HUES6 (cell line): ENCODE measurements around the gene LAMA2.

Source experiments
- H3K27ac ChIP-seq: 2 replicates; pipeline ENCODE4 v1.7.0; 2013; ENCODE audit warnings: low read depth, mild to moderate bottlenecking, low read length, inconsistent platforms
- H3K27me3 ChIP-seq: 2 replicates; pipeline ENCODE4 v1.6.1; 2013; ENCODE audit warnings: low read length; ENCODE audit not compliant: control insufficient read depth, insufficient read depth
- H3K36me3 ChIP-seq: 2 replicates; pipeline ENCODE4 v1.6.1; 2013; ENCODE audit warnings: low read length; ENCODE audit not compliant: control insufficient read depth, insufficient read depth
- H3K4me1 ChIP-seq: 2 replicates; pipeline ENCODE4 v1.6.1; 2013; ENCODE audit warnings: low read length; ENCODE audit not compliant: control insufficient read depth, insufficient read depth
- H3K4me3 ChIP-seq: 2 replicates; pipeline ENCODE4 v1.5.1; 2013; ENCODE audit warnings: low read depth, low read length
- H3K9ac ChIP-seq: one replicate; pipeline ENCODE4 v1.6.1; 2013; ENCODE audit warnings: mild to moderate bottlenecking, low read length
- H3K9me3 ChIP-seq: 2 replicates; pipeline ENCODE4 v1.6.1; 2013; ENCODE audit warnings: low read depth, low read length; ENCODE audit not compliant: control insufficient read depth, insufficient read depth

Gene LAMA2

GRCh38 chr6:129120856-129121638, 238.1 kb downstream of the LAMA2 start:
- no peaks in the 10 kb centered on the region for H3K27me3 ChIP-seq
- no peaks in the 10 kb centered on the region; the same call in 1 of the 2 replicates for H3K4me1 ChIP-seq
- no peak overlapping the region for H3K27ac ChIP-seq
- no peak overlapping the region for H3K4me3 ChIP-seq
- no peaks in the 10 kb centered on the region for H3K9me3 ChIP-seq
- no peaks in the 10 kb centered on the region for H3K36me3 ChIP-seq
- no peak overlapping the region for H3K9ac ChIP-seq

GRCh38 chr6:129124347-129124746, 241.4 kb downstream of the LAMA2 start:
- Histone ChIP-seq H3K4me1 (no peaks in the 10 kb centered on the region; the same call in 1 of the 2 replicates), H3K36me3 (no peaks in the 10 kb centered on the region), H3K9me3 (no peaks in the 10 kb centered on the region), H3K27ac (no peak overlapping the region), H3K9ac (no peak overlapping the region), H3K27me3 (no peaks in the 10 kb centered on the region), H3K4me3 (no peak overlapping the region)

GRCh38 chr6:129130106-129130505, 247.2 kb downstream of the LAMA2 start:
- no peaks in the 10 kb centered on the region for H3K4me1 ChIP-seq
- H3K27ac ChIP-seq, result no peak overlapping the region
- no peaks in the 10 kb centered on the region for H3K27me3 ChIP-seq
- no peaks in the 10 kb centered on the region for H3K9me3 ChIP-seq
- no peak overlapping the region for H3K4me3 ChIP-seq
- no peaks in the 10 kb centered on the region for H3K36me3 ChIP-seq
- no peak overlapping the region for H3K9ac ChIP-seq

- Histone ChIP-seq H3K36me3 (no peaks in the 10 kb centered on the region), H3K27ac (no peak overlapping the region), H3K4me1 (no peaks in the 10 kb centered on the region), H3K4me3 (no peak overlapping the region), H3K27me3 (no peaks in the 10 kb centered on the region), H3K9me3 (no peaks in the 10 kb centered on the region), H3K9ac (no peak overlapping the region)
Measured at GRCh38 chr6:129130959-129131681, 248.2 kb downstream of the LAMA2 start.

GRCh38 chr6:129133770-129134192, 250.8 kb downstream of the LAMA2 start:
- no peak overlapping the region for H3K27ac ChIP-seq
- H3K9ac ChIP-seq, result no peak overlapping the region
- no peak overlapping the region for H3K4me3 ChIP-seq
- no peaks in the 10 kb centered on the region for H3K4me1 ChIP-seq
- no peaks in the 10 kb centered on the region for H3K9me3 ChIP-seq
- H3K27me3 ChIP-seq, result no peaks in the 10 kb centered on the region
- H3K36me3 ChIP-seq, result no peaks in the 10 kb centered on the region

GRCh38 chr6:129134535-129134934, 251.6 kb downstream of the LAMA2 start:
- no peak overlapping the region for H3K4me3 ChIP-seq
- no peaks in the 10 kb centered on the region for H3K4me1 ChIP-seq
- no peaks in the 10 kb centered on the region for H3K27me3 ChIP-seq
- no peak overlapping the region for H3K9ac ChIP-seq
- H3K36me3 ChIP-seq, result no peaks in the 10 kb centered on the region
- H3K27ac ChIP-seq, result no peak overlapping the region
- H3K9me3 ChIP-seq, result no peaks in the 10 kb centered on the region

GRCh38 chr6:129135451-129135850, 252.5 kb downstream of the LAMA2 start:
- Histone ChIP-seq H3K4me1 (no peaks in the 10 kb centered on the region), H3K27me3 (no peaks in the 10 kb centered on the region), H3K9me3 (no peaks in the 10 kb centered on the region), H3K4me3 (no peak overlapping the region), H3K27ac (no peak overlapping the region), H3K9ac (no peak overlapping the region), H3K36me3 (no peaks in the 10 kb centered on the region)

GRCh38 chr6:129136751-129137150, 253.8 kb downstream of the LAMA2 start:
- Histone ChIP-seq H3K9ac (no peak overlapping the region), H3K4me3 (no peak overlapping the region), H3K9me3 (no peaks in the 10 kb centered on the region), H3K4me1 (no peaks in the 10 kb centered on the region), H3K36me3 (no peaks in the 10 kb centered on the region), H3K27me3 (no peaks in the 10 kb centered on the region), H3K27ac (no peak overlapping the region)

- no peaks in the 10 kb centered on the region for H3K36me3 ChIP-seq
- no peak overlapping the region for H3K4me3 ChIP-seq
- no peaks in the 10 kb centered on the region for H3K9me3 ChIP-seq
- H3K27ac ChIP-seq, result no peak overlapping the region
- no peak overlapping the region for H3K9ac ChIP-seq
- H3K4me1 ChIP-seq, result no peaks in the 10 kb centered on the region
- no peaks in the 10 kb centered on the region for H3K27me3 ChIP-seq
Measured at GRCh38 chr6:129138739-129139405, 255.9 kb downstream of the LAMA2 start.

- Histone ChIP-seq H3K9me3 (no peaks in the 10 kb centered on the region), H3K4me1 (no peaks in the 10 kb centered on the region), H3K4me3 (no peak overlapping the region), H3K36me3 (no peaks in the 10 kb centered on the region), H3K9ac (no peak overlapping the region), H3K27ac (no peak overlapping the region), H3K27me3 (no peaks in the 10 kb centered on the region)
Measured at GRCh38 chr6:129140526-129140925, 257.6 kb downstream of the LAMA2 start.

- H3K27me3 ChIP-seq, result no peaks in the 10 kb centered on the region
Measured at GRCh38 chr6:129141499-129141898, 258.6 kb downstream of the LAMA2 start.

More at GRCh38 chr6:129141499-129141898, 258.6 kb downstream of the LAMA2 start:
- H3K4me1 ChIP-seq, result no peaks in the 10 kb centered on the region
- no peaks in the 10 kb centered on the region for H3K9me3 ChIP-seq
- H3K36me3 ChIP-seq, result no peaks in the 10 kb centered on the region
- H3K27ac ChIP-seq, result no peak overlapping the region
- H3K4me3 ChIP-seq, result no peak overlapping the region
- H3K9ac ChIP-seq, result no peak overlapping the region
